HepG2 (cell line): ENCODE results near the gene CCDC88A. TPM values are rescaled to one million over a fixed set of nuclear protein-coding genes. Genes with fewer than 3 reads are reported as not detected.

Source experiments
- ATF7-NPFF ChIP-seq: sonication (generic); formaldehyde crosslinking; IDR thresholded peaks from 2 replicates; pipeline ENCODE4 v1.8.1; 2023; ENCODE audit warnings: mild to moderate bottlenecking, low read depth, missing genetic modification reagents, moderate library complexity
- CC2D1A ChIP-seq: sonication (generic); formaldehyde crosslinking; IDR thresholded peaks from 2 replicates; pipeline ENCODE4 v1.8.1; 2023; ENCODE audit warnings: mild to moderate bottlenecking, missing genetic modification reagents
- HMGA1 ChIP-seq: sonication (generic); formaldehyde crosslinking; conservative IDR thresholded peaks from 2 replicates; pipeline ENCODE4 v1.4.0; 2020; ENCODE audit warnings: missing genetic modification reagents
- MBD4 ChIP-seq: IDR thresholded peaks from 2 replicates; pipeline ENCODE4 v1.6.1; 2012; ENCODE audit warnings: low read length, inconsistent platforms, borderline replicate concordance
- MIXL1 ChIP-seq: IDR thresholded peaks from 2 replicates; pipeline ENCODE4 v1.6.1; 2016
- MTF2 ChIP-seq: sonication (generic); formaldehyde crosslinking; IDR thresholded peaks from 2 replicates; pipeline ENCODE4 v1.5.0; 2020; ENCODE audit warnings: missing genetic modification reagents, borderline replicate concordance
- NFATC3 ChIP-seq: sonication (generic); formaldehyde crosslinking; IDR thresholded peaks from 2 replicates; pipeline ENCODE4 v1.5.1; 2020; ENCODE audit warnings: mild to moderate bottlenecking, missing genetic modification reagents
- RBM22 ChIP-seq: fragments of 200-400 bp; formaldehyde crosslinking; optimal IDR thresholded peaks from 2 replicates; pipeline ENCODE3; 2017; ENCODE audit warnings: mild to moderate bottlenecking, low read length, moderate library complexity
- SIN3B ChIP-seq: fragments of 150-350 bp; IDR thresholded peaks from 2 replicates; pipeline ENCODE4 v1.6.1; 2014; ENCODE audit warnings: low read length
- SIX4 ChIP-seq: sonication (generic); formaldehyde crosslinking; IDR thresholded peaks from 2 replicates; pipeline ENCODE4 v1.4.0; 2020; ENCODE audit warnings: missing genetic modification reagents
- ZNF224 ChIP-seq: sonication (generic); formaldehyde crosslinking; IDR thresholded peaks from 2 replicates; pipeline ENCODE4 v1.5.0; 2020; ENCODE audit warnings: mild to moderate bottlenecking, missing genetic modification reagents
- ZNF605 ChIP-seq: sonication (generic); formaldehyde crosslinking; IDR thresholded peaks from 2 replicates; pipeline ENCODE4 v1.8.0; 2022; ENCODE audit warnings: mild to moderate bottlenecking, missing genetic modification reagents
- ZNF720 ChIP-seq: sonication (generic); formaldehyde crosslinking; IDR thresholded peaks from 2 replicates; pipeline ENCODE4 v1.4.0; 2020; ENCODE audit warnings: missing genetic modification reagents
- polyA plus RNA-seq, 8 experiments: library from polyadenylated mRNA; depleted of rRNA in 3 of 8; stranded (reverse) in 7 of 8; unstranded in 1 of 8; fragments of >200 nt; fragmentation: Illumina TruSeq in 4 of 8; extraction: Trizol in 4 of 8; gene quantifications; 2 replicates each; pipeline versions ENCODE4 v1.2.1 to v1.2.3, GENCODE V29; 2011 to 2016; ENCODE audit warnings: low read depth in 4 of 8, missing spikeins in 1 of 8, mixed read lengths in 1 of 8; ENCODE audit not compliant: insufficient read depth in 1 of 8
- total RNA-seq, 5 experiments: library from RNA; depleted of rRNA; stranded (reverse); fragments of >200 nt; fragmentation: Illumina TruSeq; extraction: Trizol; gene quantifications; 2 replicates each; pipeline ENCODE4 v1.2.3, GENCODE V29; 2016; ENCODE audit warnings: low read depth in 1 of 5
- TF ChIP-seq, protein P1 (sequence below): sonication (generic); formaldehyde crosslinking; IDR thresholded peaks from 2 replicates; pipeline ENCODE4 v1.5.1; 2020; ENCODE audit warnings: mild to moderate bottlenecking, missing genetic modification reagents, borderline replicate concordance
- TF ChIP-seq, protein P2 (sequence below): sonication (generic); formaldehyde crosslinking; IDR thresholded peaks from 2 replicates; pipeline ENCODE4 v1.9.0; 2021; ENCODE audit warnings: missing genetic modification reagents, mild to moderate bottlenecking, borderline replicate concordance
- TF ChIP-seq, protein P3 (sequence below): sonication (generic); IDR thresholded peaks from 2 replicates; pipeline ENCODE4 v1.6.1; 2016; ENCODE audit warnings: low read depth, borderline replicate concordance
- TF ChIP-seq, protein P4 (sequence below): sonication (generic); formaldehyde crosslinking; IDR thresholded peaks from 2 replicates; pipeline ENCODE4 v1.4.0; 2020; ENCODE audit warnings: mild to moderate bottlenecking, missing genetic modification reagents

CCDC88A gene
- total and polyA plus RNA-seq, 2 of the 13 experiments (the other 11 are each of a cell fraction or from before 2014, with no cell fraction given) = 43.2 to 84.1 TPM

DNA sequence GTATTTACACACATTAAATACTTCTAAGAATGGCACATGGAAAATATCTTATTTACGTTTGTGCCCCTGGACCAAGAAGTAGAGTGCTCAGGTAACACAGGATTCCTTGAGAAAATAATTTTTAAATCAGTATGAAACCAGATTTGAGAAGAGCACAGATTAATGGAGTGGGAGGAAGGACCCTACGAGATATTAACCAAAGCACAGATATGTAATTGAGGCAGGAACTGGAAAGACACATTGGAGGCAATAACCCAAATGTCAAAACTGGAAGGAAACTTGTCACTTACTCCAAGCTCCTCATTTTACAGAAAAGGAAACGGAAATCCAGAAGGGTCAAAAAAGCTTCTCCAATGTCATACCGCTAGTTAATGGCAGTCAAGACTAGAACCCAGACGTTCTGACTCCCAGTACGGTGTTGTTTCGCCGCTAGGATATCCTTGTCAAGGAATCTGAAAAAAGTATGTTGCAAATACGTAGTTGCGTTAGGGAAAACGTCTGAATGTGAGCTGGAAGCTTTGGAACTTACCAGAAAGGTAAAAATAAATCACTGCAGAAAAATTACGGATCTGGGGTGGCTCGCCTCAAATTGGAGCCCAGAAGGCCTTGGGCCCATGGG lies 151.3 kb downstream of the CCDC88A start (continued):
- TF ChIP-seq, protein P1, sequence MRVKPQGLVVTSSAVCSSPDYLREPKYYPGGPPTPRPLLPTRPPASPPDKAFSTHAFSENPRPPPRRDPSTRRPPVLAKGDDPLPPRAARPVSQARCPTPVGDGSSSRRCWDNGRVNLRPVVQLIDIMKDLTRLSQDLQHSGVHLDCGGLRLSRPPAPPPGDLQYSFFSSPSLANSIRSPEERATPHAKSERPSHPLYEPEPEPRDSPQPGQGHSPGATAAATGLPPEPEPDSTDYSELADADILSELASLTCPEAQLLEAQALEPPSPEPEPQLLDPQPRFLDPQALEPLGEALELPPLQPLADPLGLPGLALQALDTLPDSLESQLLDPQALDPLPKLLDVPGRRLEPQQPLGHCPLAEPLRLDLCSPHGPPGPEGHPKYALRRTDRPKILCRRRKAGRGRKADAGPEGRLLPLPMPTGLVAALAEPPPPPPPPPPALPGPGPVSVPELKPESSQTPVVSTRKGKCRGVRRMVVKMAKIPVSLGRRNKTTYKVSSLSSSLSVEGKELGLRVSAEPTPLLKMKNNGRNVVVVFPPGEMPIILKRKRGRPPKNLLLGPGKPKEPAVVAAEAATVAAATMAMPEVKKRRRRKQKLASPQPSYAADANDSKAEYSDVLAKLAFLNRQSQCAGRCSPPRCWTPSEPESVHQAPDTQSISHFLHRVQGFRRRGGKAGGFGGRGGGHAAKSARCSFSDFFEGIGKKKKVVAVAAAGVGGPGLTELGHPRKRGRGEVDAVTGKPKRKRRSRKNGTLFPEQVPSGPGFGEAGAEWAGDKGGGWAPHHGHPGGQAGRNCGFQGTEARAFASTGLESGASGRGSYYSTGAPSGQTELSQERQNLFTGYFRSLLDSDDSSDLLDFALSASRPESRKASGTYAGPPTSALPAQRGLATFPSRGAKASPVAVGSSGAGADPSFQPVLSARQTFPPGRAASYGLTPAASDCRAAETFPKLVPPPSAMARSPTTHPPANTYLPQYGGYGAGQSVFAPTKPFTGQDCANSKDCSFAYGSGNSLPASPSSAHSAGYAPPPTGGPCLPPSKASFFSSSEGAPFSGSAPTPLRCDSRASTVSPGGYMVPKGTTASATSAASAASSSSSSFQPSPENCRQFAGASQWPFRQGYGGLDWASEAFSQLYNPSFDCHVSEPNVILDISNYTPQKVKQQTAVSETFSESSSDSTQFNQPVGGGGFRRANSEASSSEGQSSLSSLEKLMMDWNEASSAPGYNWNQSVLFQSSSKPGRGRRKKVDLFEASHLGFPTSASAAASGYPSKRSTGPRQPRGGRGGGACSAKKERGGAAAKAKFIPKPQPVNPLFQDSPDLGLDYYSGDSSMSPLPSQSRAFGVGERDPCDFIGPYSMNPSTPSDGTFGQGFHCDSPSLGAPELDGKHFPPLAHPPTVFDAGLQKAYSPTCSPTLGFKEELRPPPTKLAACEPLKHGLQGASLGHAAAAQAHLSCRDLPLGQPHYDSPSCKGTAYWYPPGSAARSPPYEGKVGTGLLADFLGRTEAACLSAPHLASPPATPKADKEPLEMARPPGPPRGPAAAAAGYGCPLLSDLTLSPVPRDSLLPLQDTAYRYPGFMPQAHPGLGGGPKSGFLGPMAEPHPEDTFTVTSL (CRISPR knock-in tag) = no peak
- TF ChIP-seq, protein P2, sequence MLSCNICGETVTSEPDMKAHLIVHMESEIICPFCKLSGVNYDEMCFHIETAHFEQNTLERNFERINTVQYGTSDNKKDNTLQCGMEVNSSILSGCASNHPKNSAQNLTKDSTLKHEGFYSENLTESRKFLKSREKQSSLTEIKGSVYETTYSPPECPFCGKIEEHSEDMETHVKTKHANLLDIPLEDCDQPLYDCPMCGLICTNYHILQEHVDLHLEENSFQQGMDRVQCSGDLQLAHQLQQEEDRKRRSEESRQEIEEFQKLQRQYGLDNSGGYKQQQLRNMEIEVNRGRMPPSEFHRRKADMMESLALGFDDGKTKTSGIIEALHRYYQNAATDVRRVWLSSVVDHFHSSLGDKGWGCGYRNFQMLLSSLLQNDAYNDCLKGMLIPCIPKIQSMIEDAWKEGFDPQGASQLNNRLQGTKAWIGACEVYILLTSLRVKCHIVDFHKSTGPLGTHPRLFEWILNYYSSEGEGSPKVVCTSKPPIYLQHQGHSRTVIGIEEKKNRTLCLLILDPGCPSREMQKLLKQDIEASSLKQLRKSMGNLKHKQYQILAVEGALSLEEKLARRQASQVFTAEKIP (CRISPR knock-in tag) = no peak
- TF ChIP-seq SIN3B (no peak), RBM22 (no peak), NFATC3 (CRISPR knock-in tag) (no peak), ATF7-NPFF (no peak), SIX4 (CRISPR knock-in tag) (0 out of 2 replicates have a peak, but pooled peaks have one; percentile 11), ZNF605 (no peak), ZNF224 (CRISPR knock-in tag) (0 out of 2 replicates have a peak, but pooled peaks have one; percentile 61), MIXL1 (CRISPR knock-in tag) (0 out of 2 replicates have a peak, but pooled peaks have one; percentile 2), MTF2 (CRISPR knock-in tag) (no peak), CC2D1A (CRISPR knock-in tag) (0 out of 2 replicates have a peak, but pooled peaks have one; percentile 14), MBD4 (peak; percentile 63; the same call in 1 of the 2 replicates), HMGA1 (CRISPR knock-in tag) (no peak), ZNF720 (CRISPR knock-in tag) (no peak)
- TF ChIP-seq, protein P3, sequence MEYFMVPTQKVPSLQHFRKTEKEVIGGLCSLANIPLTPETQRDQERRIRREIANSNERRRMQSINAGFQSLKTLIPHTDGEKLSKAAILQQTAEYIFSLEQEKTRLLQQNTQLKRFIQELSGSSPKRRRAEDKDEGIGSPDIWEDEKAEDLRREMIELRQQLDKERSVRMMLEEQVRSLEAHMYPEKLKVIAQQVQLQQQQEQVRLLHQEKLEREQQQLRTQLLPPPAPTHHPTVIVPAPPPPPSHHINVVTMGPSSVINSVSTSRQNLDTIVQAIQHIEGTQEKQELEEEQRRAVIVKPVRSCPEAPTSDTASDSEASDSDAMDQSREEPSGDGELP = no peak
- TF ChIP-seq, protein P4, sequence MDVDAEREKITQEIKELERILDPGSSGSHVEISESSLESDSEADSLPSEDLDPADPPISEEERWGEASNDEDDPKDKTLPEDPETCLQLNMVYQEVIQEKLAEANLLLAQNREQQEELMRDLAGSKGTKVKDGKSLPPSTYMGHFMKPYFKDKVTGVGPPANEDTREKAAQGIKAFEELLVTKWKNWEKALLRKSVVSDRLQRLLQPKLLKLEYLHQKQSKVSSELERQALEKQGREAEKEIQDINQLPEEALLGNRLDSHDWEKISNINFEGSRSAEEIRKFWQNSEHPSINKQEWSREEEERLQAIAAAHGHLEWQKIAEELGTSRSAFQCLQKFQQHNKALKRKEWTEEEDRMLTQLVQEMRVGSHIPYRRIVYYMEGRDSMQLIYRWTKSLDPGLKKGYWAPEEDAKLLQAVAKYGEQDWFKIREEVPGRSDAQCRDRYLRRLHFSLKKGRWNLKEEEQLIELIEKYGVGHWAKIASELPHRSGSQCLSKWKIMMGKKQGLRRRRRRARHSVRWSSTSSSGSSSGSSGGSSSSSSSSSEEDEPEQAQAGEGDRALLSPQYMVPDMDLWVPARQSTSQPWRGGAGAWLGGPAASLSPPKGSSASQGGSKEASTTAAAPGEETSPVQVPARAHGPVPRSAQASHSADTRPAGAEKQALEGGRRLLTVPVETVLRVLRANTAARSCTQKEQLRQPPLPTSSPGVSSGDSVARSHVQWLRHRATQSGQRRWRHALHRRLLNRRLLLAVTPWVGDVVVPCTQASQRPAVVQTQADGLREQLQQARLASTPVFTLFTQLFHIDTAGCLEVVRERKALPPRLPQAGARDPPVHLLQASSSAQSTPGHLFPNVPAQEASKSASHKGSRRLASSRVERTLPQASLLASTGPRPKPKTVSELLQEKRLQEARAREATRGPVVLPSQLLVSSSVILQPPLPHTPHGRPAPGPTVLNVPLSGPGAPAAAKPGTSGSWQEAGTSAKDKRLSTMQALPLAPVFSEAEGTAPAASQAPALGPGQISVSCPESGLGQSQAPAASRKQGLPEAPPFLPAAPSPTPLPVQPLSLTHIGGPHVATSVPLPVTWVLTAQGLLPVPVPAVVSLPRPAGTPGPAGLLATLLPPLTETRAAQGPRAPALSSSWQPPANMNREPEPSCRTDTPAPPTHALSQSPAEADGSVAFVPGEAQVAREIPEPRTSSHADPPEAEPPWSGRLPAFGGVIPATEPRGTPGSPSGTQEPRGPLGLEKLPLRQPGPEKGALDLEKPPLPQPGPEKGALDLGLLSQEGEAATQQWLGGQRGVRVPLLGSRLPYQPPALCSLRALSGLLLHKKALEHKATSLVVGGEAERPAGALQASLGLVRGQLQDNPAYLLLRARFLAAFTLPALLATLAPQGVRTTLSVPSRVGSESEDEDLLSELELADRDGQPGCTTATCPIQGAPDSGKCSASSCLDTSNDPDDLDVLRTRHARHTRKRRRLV (CRISPR knock-in tag) = peak; percentile 8
